Lower lobe of right lung (tissue), 2 donors: Measurements from ENCODE around the gene C1QTNF1. TPM values are rescaled to one million over a fixed set of nuclear protein-coding genes. Genes with fewer than 3 reads are reported as not detected.

Source experiments
- ATAC-seq, 2 donors: fragments of 200-7000 bp; cut with Tn5 transposase; one replicate each; pipeline ENCODE4 v1.9.1; 2020 to 2022; ENCODE audit warnings: mild to moderate bottlenecking in 2 of 2, moderate library complexity in 2 of 2
- DNase-seq: peaks from one replicate; pipeline ENCODE4 v3.0.0-alpha.2; 2020
- H3K27ac ChIP-seq: fragments of 200-600 bp; one replicate; pipeline ENCODE4 v1.8.0; 2022
- H3K27me3 ChIP-seq: fragments of 200-600 bp; one replicate; pipeline ENCODE4 v1.8.0; 2022; ENCODE audit warnings: low read depth
- H3K36me3 ChIP-seq: fragments of 200-600 bp; one replicate; pipeline ENCODE4 v1.8.0; 2022; ENCODE audit warnings: mild to moderate bottlenecking
- H3K4me1 ChIP-seq: fragments of 200-600 bp; one replicate; pipeline ENCODE4 v1.8.0; 2022
- H3K4me3 ChIP-seq: fragments of 200-600 bp; one replicate; pipeline ENCODE4 v1.8.0; 2022; ENCODE audit warnings: mild to moderate bottlenecking
- H3K9me3 ChIP-seq: fragments of 200-600 bp; one replicate; pipeline ENCODE4 v1.8.0; 2022
- CTCF ChIP-seq: fragments of 200-600 bp; IDR thresholded peaks from one replicate; pipeline ENCODE4 v1.8.0; 2022; ENCODE audit warnings: antibody characterized with exemption, mild to moderate bottlenecking
- intact Hi-C: fragments of 100-400 bp; cut with DNase I; formaldehyde crosslinking; loops from one replicate; pipeline ENCODE4 v1.11.0; 2022
- total RNA-seq: library from RNA; stranded (reverse); fragmentation: NEBNext Ultra II Directional; extraction: Animal tissue kit (Norgen Biotek cat#: 25700); gene quantifications from one replicate; pipeline ENCODE4 v1.2.1, GENCODE V29; 2021
- donor health status: DM: no; HTN: yes; CAD: no; lungs with severe emphysema.

The C1QTNF1 gene
- total RNA-seq, 1 donor from 2014 or later = 24.9 TPM

GRCh38 chr17:79091226-79091670, 67.3 kb downstream of the C1QTNF1 start:
- intact Hi-C loops = no loop called here
- H3K27me3 ChIP-seq = peaks cover 48% of the 10 kb centered on the region
- H3K36me3 ChIP-seq = peaks cover 10% of the 10 kb centered on the region
- DNase-seq (no peak), ATAC-seq (no peak)
- no peak for TF ChIP-seq CTCF
- H3K4me3 ChIP-seq = no peak overlapping the region
- H3K27ac ChIP-seq = no peak overlapping the region
- H3K4me1 ChIP-seq = no peaks in the 10 kb centered on the region
- no peaks in the 10 kb centered on the region for H3K9me3 ChIP-seq

GRCh38 chr17:79092567-79092966, 68.6 kb downstream of the C1QTNF1 start:
- DNase-seq = no peak
- no peak for ATAC-seq

GRCh38 chr17:79093270-79093669, 69.3 kb downstream of the C1QTNF1 start:
- H3K9me3 ChIP-seq = no peaks in the 10 kb centered on the region
- H3K4me3 ChIP-seq = no peak overlapping the region
- TF ChIP-seq CTCF = no peak
- no peaks in the 10 kb centered on the region for H3K4me1 ChIP-seq
- peaks cover 68% of the 10 kb centered on the region for H3K27me3 ChIP-seq
- no peak overlapping the region for H3K27ac ChIP-seq
- H3K36me3 ChIP-seq = no peaks in the 10 kb centered on the region
- ATAC-seq (no peak), DNase-seq (no peak)
- intact Hi-C loops = no loop called here

More at GRCh38 chr17:79092567-79092966, 68.6 kb downstream of the C1QTNF1 start:
- intact Hi-C loops = no loop called here
- H3K27me3 ChIP-seq = peaks cover 61% of the 10 kb centered on the region
- no peaks in the 10 kb centered on the region for H3K9me3 ChIP-seq
- no peak overlapping the region for H3K4me3 ChIP-seq
- no peaks in the 10 kb centered on the region for H3K4me1 ChIP-seq
- no peak overlapping the region for H3K27ac ChIP-seq
- H3K36me3 ChIP-seq = no peaks in the 10 kb centered on the region
- no peak for TF ChIP-seq CTCF

GRCh38 chr17:79094261-79094660, 70.3 kb downstream of the C1QTNF1 start:
- H3K27ac ChIP-seq = no peak overlapping the region
- intact Hi-C loops = no loop called here
- no peak for ATAC-seq
- H3K27me3 ChIP-seq = peaks cover 78% of the 10 kb centered on the region
- no peaks in the 10 kb centered on the region for H3K36me3 ChIP-seq
- no peaks in the 10 kb centered on the region for H3K4me1 ChIP-seq
- DNase-seq = no peak
- H3K9me3 ChIP-seq = no peaks in the 10 kb centered on the region
- H3K4me3 ChIP-seq = no peak overlapping the region
- no peak for TF ChIP-seq CTCF

GRCh38 chr17:79095345-79096055, 71.5 kb downstream of the C1QTNF1 start:
- ATAC-seq (no peak), DNase-seq (no peak)
- no peaks in the 10 kb centered on the region for H3K36me3 ChIP-seq
- H3K4me3 ChIP-seq = no peak overlapping the region
- no peaks in the 10 kb centered on the region for H3K9me3 ChIP-seq
- peaks cover 89% of the 10 kb centered on the region for H3K27me3 ChIP-seq
- H3K27ac ChIP-seq = no peak overlapping the region
- intact Hi-C loops = no loop called here
- no peaks in the 10 kb centered on the region for H3K4me1 ChIP-seq
- no peak for TF ChIP-seq CTCF
